ENCODE results near the gene KRTAP5-6. TPM values are rescaled to one million over a fixed set of nuclear protein-coding genes. Genes with fewer than 3 reads are reported as not detected.

The KRTAP5-6 gene
- total RNA-seq, 4 donors from 2014 or later: not detected

- WGBS, 2 donors (ENCODE audit: low coverage in 1 of 2): 76 to 80% methylated on average over 3 to 15 of the region's 15 CpGs
- H3K4me1 ChIP-seq: peaks cover 0 to 3% (median 0%) of the 10 kb centered on the region in 4 donors
- DNase-seq: no peak
- H3K27ac ChIP-seq: no peak overlapping the region
- intact Hi-C loops (cut with DNase I; ENCODE audit: low total_unique reads): loop anchor here (5.0 kb wide), 1 partner anchor 182 kb away; the partner anchor contains the start of gene SYT8
- in situ Hi-C loops (cut with MboI; ENCODE audit: low pct_ligation_motif_present in 1 of 4, low pct_unique_long_range_greater_than_20kb in 1 of 4, low sequenced_read_pairs in 3 of 4): loop anchor here in 1 of 4 donors (10.0 kb wide), 1 partner anchor 505 kb away; no protein-coding TSS in a partner anchor
- TF ChIP-seq POLR2A (IDR thresholded peaks at IDR 0.05) (no peak), POLR2AphosphoS5 (IDR thresholded peaks at IDR 0.05) (no peak), EP300 (IDR thresholded peaks at IDR 0.05; ENCODE audit: low read depth) (no peak)
- TF ChIP-seq, protein P1, sequence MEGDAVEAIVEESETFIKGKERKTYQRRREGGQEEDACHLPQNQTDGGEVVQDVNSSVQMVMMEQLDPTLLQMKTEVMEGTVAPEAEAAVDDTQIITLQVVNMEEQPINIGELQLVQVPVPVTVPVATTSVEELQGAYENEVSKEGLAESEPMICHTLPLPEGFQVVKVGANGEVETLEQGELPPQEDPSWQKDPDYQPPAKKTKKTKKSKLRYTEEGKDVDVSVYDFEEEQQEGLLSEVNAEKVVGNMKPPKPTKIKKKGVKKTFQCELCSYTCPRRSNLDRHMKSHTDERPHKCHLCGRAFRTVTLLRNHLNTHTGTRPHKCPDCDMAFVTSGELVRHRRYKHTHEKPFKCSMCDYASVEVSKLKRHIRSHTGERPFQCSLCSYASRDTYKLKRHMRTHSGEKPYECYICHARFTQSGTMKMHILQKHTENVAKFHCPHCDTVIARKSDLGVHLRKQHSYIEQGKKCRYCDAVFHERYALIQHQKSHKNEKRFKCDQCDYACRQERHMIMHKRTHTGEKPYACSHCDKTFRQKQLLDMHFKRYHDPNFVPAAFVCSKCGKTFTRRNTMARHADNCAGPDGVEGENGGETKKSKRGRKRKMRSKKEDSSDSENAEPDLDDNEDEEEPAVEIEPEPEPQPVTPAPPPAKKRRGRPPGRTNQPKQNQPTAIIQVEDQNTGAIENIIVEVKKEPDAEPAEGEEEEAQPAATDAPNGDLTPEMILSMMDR (IDR thresholded peaks at IDR 0.05): no peak
- H3K4me3 ChIP-seq: no peak overlapping the region
- no peaks in the 10 kb centered on the region for H3K9me3 ChIP-seq
- no peaks in the 10 kb centered on the region for H3K36me3 ChIP-seq
- peaks cover 20% of the 10 kb centered on the region for H3K27me3 ChIP-seq
Observed at GRCh38 chr11:1650034-1650917, 46.7 kb upstream of the KRTAP5-6 start.

- intact Hi-C loops (cut with DNase I; ENCODE audit: low total_unique reads): loop anchor here (5.0 kb wide), 1 partner anchor 181 kb away; the partner anchor contains the start of gene SYT8
- Histone ChIP-seq H3K4me1 (peaks cover 0 to 3% (median 0%) of the 10 kb centered on the region in 4 donors), H3K27me3 (peaks cover 22% of the 10 kb centered on the region), H3K36me3 (no peaks in the 10 kb centered on the region), H3K9me3 (no peaks in the 10 kb centered on the region), H3K4me3 (no peak overlapping the region), H3K27ac (no peak overlapping the region)
- TF ChIP-seq POLR2A (IDR thresholded peaks at IDR 0.05) (no peak), POLR2AphosphoS5 (IDR thresholded peaks at IDR 0.05) (no peak), EP300 (IDR thresholded peaks at IDR 0.05; ENCODE audit: low read depth) (no peak)
- TF ChIP-seq, protein P1 (IDR thresholded peaks at IDR 0.05): no peak
- in situ Hi-C loops (cut with MboI; ENCODE audit: low pct_ligation_motif_present in 1 of 4, low pct_unique_long_range_greater_than_20kb in 1 of 4, low sequenced_read_pairs in 3 of 4): loop anchor here in 1 of 4 donors (10.0 kb wide), 1 partner anchor 504 kb away; no protein-coding TSS in a partner anchor
- no peak for DNase-seq
- 61 to 83% methylated on average over 2 to 5 of the region's 5 CpGs for WGBS, 2 donors (ENCODE audit: low coverage in 1 of 2)
Observed at GRCh38 chr11:1650918-1651262, 46.1 kb upstream of the KRTAP5-6 start.

GRCh38 chr11:1651411-1651980, 45.5 kb upstream of the KRTAP5-6 start:
- no peak overlapping the region for H3K4me3 ChIP-seq
- TF ChIP-seq POLR2AphosphoS5 (IDR thresholded peaks at IDR 0.05) (no peak), EP300 (IDR thresholded peaks at IDR 0.05; ENCODE audit: low read depth) (no peak), POLR2A (IDR thresholded peaks at IDR 0.05) (no peak)
- TF ChIP-seq, protein P1 (IDR thresholded peaks at IDR 0.05): no peak
- H3K36me3 ChIP-seq: no peaks in the 10 kb centered on the region
- in situ Hi-C loops (cut with MboI; ENCODE audit: low pct_ligation_motif_present in 1 of 4, low pct_unique_long_range_greater_than_20kb in 1 of 4, low sequenced_read_pairs in 3 of 4): loop anchor here in 1 of 4 donors (10.0 kb wide), 1 partner anchor 503 kb away; no protein-coding TSS in a partner anchor
- no peak for DNase-seq
- intact Hi-C loops (cut with DNase I; ENCODE audit: low total_unique reads): loop anchor here (5.0 kb wide), 1 partner anchor 181 kb away; the partner anchor contains the start of gene SYT8
- peaks cover 0 to 3% (median 0%) of the 10 kb centered on the region in 4 donors for H3K4me1 ChIP-seq
- peaks cover 22% of the 10 kb centered on the region for H3K27me3 ChIP-seq
- H3K9me3 ChIP-seq: no peaks in the 10 kb centered on the region
- 80 to 84% methylated on average over 3 to 7 of the region's 7 CpGs for WGBS, 2 donors (ENCODE audit: low coverage in 1 of 2)
- no peak overlapping the region for H3K27ac ChIP-seq

GRCh38 chr11:1652026-1652425, 45.0 kb upstream of the KRTAP5-6 start:
- Histone ChIP-seq H3K4me3 (no peak overlapping the region), H3K9me3 (no peaks in the 10 kb centered on the region), H3K27ac (no peak overlapping the region), H3K27me3 (peaks cover 22% of the 10 kb centered on the region), H3K4me1 (peaks cover 0 to 3% (median 0%) of the 10 kb centered on the region in 4 donors), H3K36me3 (no peaks in the 10 kb centered on the region)
- intact Hi-C loops (cut with DNase I; ENCODE audit: low total_unique reads) (loop anchor here (5.0 kb wide), 1 partner anchor 180 kb away; the partner anchor contains the start of gene SYT8), in situ Hi-C loops (cut with MboI; ENCODE audit: low pct_ligation_motif_present in 1 of 4, low pct_unique_long_range_greater_than_20kb in 1 of 4, low sequenced_read_pairs in 3 of 4) (loop anchor here in 1 of 4 donors (10.0 kb wide), 1 partner anchor 503 kb away; no protein-coding TSS in a partner anchor)
- no peak for DNase-seq
- 81% methylated on average over 19 of the region's 19 CpGs; no CpG with 5 or more reads in 1 of the 2 donors for WGBS, 2 donors (ENCODE audit: low coverage in 1 of 2)
- TF ChIP-seq, protein P1 (IDR thresholded peaks at IDR 0.05): no peak
- TF ChIP-seq POLR2AphosphoS5 (IDR thresholded peaks at IDR 0.05) (no peak), EP300 (IDR thresholded peaks at IDR 0.05; ENCODE audit: low read depth) (no peak), POLR2A (IDR thresholded peaks at IDR 0.05) (no peak)
